Glomerular endothelial cell (primary cell): ENCODE data around the gene DCAF5. TPM values are rescaled to one million over a fixed set of nuclear protein-coding genes. Genes with fewer than 3 reads are reported as not detected.
"Not testable (repeated sequence)": the region's sequence is repeated elsewhere in the genome, so short reads cannot be mapped to it uniquely, and the experiment has no call there.

Source experiments
- DNase-seq: peaks from one replicate; pipeline ENCODE4 v3.0.0-alpha.2; 2011; ENCODE audit warnings: low read depth, low spot score; ENCODE audit errors: extremely low read depth
- total RNA-seq: library from RNA; depleted of rRNA; stranded (reverse); fragments of >200 nt; gene quantifications from 2 replicates; pipeline ENCODE4 v1.2.3, GENCODE V29; 2015

The DCAF5 gene
- total RNA-seq, 1 donor from 2014 or later = 37.4 TPM

DNA sequence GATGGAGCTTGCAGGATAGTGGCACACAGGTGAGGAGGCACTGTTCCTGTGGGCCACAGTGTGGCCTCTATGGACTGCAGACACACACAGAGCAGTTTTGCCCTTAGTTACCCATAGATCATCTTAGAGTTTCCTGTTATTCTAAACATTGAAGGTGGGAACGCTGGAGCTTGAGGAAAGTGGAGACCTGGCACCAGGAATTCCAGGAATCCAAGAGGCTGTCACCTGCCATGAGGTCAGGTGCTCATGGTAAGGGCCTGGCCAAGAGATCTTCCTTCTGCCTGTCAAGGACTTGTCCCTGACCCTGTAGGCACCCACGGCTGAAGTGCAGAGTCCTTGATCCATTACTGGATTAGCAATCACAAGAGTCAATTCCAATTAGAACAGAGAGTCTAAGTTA, 108.6 kb downstream of the DCAF5 start:
- no peak for DNase-seq

GRCh38 chr14:69043596-69044260, 109.2 kb downstream of the DCAF5 start:
- DNase-seq = no peak

GRCh38 chr14:69042787-69043444, 110.0 kb downstream of the DCAF5 start:
- DNase-seq = no peak

- DNase-seq = no peak
Observed at GRCh38 chr14:69042299-69042698, 110.6 kb downstream of the DCAF5 start.

DNA sequence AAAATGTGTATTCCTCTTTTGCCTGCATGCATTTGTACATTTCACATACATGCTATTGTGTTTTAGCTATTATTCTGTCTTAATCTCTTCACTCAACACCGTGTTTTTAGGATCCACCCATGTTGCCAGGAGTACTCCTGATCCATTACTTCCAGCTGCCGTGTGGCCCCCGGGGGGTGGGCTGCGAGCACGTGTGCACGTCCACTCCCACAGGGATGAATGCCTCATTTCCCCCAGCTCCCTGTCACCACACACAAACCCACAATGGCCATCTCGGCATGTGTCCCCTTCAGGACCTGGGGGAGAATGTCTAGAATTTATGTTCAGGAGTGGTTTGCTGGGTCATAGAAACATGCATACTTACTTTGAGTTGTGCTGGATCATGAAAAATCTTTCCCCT, 111.1 kb downstream of the DCAF5 start:
- no peak for DNase-seq

- no peak for DNase-seq
Observed at GRCh38 chr14:69040353-69040752, 112.6 kb downstream of the DCAF5 start.

GRCh38 chr14:69039288-69039628, 113.7 kb downstream of the DCAF5 start:
- DNase-seq = no peak

DNA sequence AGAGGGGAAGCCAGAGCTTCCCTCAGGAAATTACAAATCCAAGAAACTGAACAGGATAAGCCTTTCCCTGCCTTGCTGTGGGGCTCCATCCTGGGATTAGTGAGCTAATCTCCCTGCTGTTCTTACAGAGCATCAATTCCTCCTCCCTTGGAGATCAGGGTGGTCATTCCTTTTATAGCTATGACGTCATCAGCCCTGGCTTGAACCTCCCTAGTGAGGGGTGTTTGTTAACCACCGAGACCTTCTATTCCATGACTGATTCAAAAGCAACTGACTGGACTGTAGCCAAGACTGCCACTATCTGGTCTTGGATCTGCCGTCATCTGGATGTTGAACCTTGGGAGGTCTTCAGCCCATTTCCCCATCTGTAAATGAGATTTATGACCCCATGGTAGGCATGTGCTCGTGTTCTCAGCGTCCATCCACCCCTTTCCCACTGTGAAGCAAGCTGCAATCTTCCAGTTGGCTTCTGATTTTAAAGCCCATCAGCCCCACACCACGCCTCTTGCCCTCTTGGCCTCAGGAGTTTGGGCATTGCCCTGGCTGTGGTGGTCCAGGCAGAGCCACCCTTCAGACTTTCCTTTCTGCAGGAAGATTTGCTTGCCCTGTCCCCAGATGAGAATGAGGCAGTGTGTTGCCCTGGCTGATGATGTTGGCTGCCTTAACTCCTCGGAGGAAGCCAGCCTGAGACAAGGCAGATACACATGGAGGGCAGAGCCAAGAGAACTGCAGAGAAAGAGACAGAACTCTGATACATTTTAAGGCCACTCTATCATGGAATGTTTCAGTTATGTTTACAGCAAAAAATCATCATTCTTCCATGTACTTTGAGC, 114.2 kb downstream of the DCAF5 start:
- peak; percentile 94 for DNase-seq

- no peak for DNase-seq
Observed at GRCh38 chr14:69037790-69038454, 115.0 kb downstream of the DCAF5 start.

DNA sequence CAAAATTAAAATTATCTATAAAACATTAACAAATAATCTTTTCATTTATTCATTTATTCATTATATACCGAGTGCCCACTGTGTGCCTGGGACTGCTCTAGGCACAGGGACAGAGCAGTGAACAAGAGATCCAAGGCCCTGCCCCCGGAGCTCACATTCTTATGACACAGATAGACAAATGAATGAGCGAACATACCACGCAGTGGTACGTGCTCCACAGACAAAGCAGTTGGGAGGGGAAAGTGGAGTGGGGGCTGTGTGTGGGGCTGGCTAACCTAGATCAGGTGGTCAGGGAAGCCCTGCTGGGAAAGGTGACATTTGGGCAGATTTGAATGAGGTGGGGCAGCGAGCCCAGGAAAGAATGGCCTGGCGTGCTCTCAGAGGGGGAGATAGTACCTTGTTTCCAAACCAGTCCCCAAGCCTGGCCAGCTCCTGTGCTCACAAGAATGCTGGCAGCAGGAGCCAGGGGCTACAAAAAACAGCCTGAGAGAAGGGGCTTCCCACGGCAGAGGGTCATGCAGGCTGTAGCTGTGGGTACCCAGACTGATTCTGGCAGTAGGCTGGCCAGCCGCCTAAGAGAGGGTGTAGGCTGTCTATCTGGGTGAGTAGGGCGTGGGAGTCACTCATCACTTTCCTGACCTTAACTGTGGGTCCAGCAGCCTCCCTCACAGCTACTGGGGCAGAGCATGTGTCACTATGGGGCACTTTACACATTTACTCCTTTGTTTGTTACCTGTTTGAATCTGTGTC, 116.0 kb downstream of the DCAF5 start:
- DNase-seq = no peak

GRCh38 chr14:69034612-69035262, 118.2 kb downstream of the DCAF5 start:
- no peak for DNase-seq

- no peak for DNase-seq
Observed at GRCh38 chr14:69027242-69027913, 125.5 kb downstream of the DCAF5 start.

DNA sequence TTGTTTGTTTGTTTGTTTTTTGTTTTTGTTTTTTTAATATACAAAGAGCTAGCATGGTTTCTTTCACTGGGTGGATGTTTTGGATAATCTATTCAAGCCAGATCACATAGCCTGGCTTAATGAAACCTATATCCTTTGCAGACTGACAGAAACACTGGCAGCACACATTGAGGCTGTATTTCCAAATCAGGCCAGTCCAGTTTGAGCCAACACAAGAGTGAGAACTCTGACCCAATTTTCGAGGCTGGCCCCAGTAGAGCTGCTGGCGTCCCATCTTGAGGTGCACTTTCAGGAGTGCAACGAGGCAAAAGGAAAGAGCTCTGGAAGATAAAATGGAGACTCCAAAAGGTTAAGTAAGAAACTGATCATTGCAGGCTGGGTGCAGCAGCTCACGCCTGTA, 129.9 kb downstream of the DCAF5 start:
- DNase-seq = no peak

- DNase-seq = not testable (repeated sequence)
Observed at GRCh38 chr14:69022093-69022492, 130.8 kb downstream of the DCAF5 start.

GRCh38 chr14:69017706-69018105, 135.2 kb downstream of the DCAF5 start:
- DNase-seq = no peak

- DNase-seq = no peak
Observed at GRCh38 chr14:69014829-69015259, 138.1 kb downstream of the DCAF5 start.

DNA sequence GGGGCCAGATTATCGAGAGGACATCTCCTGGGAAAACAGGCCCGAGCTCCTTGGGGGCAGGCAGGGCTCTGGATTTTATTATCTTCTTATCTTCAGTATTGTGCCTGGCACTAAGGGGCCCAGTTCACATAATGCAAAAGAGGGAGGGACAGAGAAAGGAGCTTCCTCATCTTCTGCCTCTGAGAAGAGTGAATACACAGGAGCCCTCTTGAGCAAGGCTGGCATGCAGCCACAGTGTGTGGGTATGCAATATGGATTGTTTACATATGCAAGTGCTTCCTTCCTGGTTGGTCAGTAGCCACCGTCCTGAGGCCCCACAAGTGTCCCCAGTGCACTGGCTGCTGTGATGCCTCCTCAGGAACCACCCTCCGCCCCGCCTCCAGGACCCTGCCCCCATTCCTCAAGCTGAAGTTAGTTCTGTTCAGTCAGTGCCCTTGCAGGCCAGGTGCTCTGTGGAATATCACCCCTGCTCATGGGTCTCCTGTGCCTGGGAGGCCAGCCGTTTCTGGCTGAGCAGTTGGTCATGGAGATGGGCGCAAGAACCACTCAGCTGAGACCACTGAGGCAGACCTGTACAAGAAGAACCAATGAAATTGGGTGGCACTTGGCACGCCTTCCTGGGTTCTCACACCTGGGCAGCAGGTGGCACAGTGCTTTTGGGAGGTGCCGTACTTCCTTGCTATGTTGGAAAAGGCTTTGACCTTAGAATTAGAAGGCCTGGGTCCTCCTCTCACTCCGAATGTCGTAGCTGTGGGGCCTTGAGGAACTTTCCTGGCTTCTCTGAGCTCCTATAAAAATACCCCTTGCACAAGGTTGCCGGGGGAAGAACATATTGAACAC, 138.8 kb downstream of the DCAF5 start:
- no peak for DNase-seq

DNA sequence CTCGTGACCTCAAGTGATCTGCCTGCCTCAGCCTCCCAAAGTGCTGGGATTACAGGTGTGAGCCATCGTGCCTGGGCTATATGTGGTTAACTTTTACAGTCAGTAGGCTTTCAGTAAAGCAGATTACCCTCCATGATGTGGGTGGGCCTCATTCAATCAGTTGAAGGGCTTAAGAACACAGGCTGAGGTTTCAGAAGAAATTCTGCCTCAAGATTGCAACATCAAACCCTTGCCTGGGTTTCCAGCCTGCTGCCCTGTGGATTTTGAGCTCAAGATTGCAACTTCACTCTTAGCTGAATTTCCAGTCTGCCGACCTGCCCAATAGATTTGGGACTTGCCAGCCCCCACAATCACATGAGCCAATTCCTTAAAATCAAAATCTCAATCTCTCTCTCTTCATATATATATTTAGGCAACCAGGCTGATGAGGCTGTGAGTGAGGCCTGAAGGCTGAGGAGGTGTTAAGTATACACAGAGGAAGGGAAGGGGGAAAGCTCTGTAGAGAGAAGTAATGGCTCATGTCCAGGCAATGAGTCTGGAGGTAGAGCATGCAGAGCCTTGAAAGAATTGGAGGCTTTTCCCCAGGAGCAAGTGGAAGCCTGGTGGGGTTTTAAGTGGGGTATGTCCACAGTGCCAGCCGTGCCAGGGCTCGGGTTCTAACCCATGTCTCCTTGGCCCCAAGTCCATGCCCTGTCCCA, 140.5 kb downstream of the DCAF5 start:
- DNase-seq = no peak
